T-helper 1 cell treated with Interleukin-12 subunit alpha and Interleukin-12 subunit beta and Interleukin-4 antibody, amounts not matched to agents 30 μg/mL and 1 μg/mL, for 36 hours (primary cell): ENCODE data around the gene APOE.
"Not testable (repeated sequence)": the region's sequence is repeated elsewhere in the genome, so short reads cannot be mapped to it uniquely, and the experiment has no call there.

Source experiments
- H3K27ac Mint-ChIP-seq: one replicate; pipeline ENCODE4 v1.8.0; 2021; ENCODE audit warnings: mild to moderate bottlenecking, mixed read lengths
- H3K27me3 Mint-ChIP-seq: one replicate; pipeline ENCODE4 v1.8.0; 2021; ENCODE audit warnings: low read depth, mixed read lengths
- H3K36me3 Mint-ChIP-seq: one replicate; pipeline ENCODE4 v1.8.0; 2021; ENCODE audit warnings: low read depth, mixed read lengths
- H3K4me1 Mint-ChIP-seq: one replicate; pipeline ENCODE4 v1.8.0; 2021; ENCODE audit warnings: low read depth, mixed read lengths
- H3K4me3 Mint-ChIP-seq: one replicate; pipeline ENCODE4 v1.8.0; 2021; ENCODE audit warnings: mild to moderate bottlenecking, moderate library complexity, mixed read lengths
- H3K9me3 Mint-ChIP-seq: one replicate; pipeline ENCODE4 v1.8.0; 2021; ENCODE audit warnings: mixed read lengths

APOE gene

DNA sequence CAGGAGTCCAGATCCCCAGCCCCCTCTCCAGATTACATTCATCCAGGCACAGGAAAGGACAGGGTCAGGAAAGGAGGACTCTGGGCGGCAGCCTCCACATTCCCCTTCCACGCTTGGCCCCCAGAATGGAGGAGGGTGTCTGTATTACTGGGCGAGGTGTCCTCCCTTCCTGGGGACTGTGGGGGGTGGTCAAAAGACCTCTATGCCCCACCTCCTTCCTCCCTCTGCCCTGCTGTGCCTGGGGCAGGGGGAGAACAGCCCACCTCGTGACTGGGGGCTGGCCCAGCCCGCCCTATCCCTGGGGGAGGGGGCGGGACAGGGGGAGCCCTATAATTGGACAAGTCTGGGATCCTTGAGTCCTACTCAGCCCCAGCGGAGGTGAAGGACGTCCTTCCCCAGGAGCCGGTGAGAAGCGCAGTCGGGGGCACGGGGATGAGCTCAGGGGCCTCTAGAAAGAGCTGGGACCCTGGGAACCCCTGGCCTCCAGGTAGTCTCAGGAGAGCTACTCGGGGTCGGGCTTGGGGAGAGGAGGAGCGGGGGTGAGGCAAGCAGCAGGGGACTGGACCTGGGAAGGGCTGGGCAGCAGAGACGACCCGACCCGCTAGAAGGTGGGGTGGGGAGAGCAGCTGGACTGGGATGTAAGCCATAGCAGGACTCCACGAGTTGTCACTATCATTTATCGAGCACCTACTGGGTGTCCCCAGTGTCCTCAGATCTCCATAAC lies at the start of gene APOE:
Gene APOE (plus strand): TSS at position 360 of the 724 bp plus-strand sequence. CDS start 829 bp downstream, outside the sequence.
- Mint-ChIP-seq H3K27ac (no peak within 1 kb of the TSS), H3K9me3 (no peaks in the 10 kb centered on the region), H3K4me3 (peak within 1 kb of the TSS; percentile 27), H3K4me1 (peaks cover 7% of the 10 kb centered on the region), H3K36me3 (peaks cover 8% of the 10 kb centered on the region), H3K27me3 (peaks cover 16% of the 10 kb centered on the region)

DNA sequence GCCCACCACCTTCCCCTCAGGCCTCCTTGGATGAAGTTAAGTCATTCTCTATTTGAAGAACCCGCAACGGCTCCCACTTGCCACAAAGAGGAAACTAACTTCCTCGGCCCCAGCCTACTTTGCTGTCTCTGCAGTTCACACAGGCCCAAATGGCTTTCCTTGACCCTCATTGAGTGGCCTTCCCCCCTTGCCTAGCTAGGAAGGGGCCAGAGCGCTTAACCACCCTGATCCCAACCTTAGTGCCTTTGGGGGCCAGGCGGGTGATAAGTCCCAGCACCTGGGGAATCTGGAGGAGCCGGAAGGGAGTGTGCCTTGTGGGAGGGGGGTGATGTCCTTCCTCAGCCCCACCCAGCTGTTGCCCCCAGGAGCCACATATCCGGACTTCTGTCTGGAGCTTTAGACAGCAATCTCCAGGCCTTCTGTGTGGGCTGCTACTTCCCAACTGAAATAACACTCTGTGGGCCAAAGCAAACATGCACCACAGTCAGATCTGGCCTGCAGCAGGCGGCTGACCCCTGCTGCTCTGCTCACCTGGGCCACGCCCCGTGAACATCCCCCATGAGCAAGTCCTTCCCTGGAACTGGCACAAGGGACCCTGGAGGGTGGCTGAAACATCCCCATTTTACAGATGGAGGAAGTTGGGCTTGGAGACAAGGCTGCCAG lies 49.0 kb upstream of the APOE start:
- Mint-ChIP-seq H3K4me3 (no peak overlapping the region), H3K9me3 (no peaks in the 10 kb centered on the region), H3K27me3 (no peaks in the 10 kb centered on the region), H3K4me1 (peaks cover 3% of the 10 kb centered on the region), H3K36me3 (no peaks in the 10 kb centered on the region), H3K27ac (no peak overlapping the region)

DNA sequence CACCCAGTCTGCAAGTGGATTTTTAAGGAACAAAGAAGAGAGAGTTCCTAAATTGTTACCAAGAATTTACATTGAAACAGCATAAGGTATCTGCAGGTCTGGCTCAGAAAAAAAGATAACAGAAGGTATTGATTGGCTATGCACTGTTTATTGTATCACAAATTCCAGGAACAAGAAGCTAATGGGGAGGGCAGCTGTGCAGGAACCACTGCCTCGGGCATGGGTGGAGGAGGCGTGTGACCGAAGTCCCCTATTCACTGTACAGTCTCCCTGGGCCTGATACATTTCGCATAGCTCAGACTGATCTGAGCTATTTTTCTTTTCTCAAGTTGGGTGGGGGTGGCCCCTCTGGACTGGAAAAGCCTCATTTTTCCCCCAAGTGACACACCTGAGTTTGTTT lies 47.8 kb upstream of the APOE start:
- no peaks in the 10 kb centered on the region for H3K9me3 Mint-ChIP-seq
- no peaks in the 10 kb centered on the region for H3K36me3 Mint-ChIP-seq
- H3K4me1 Mint-ChIP-seq = peaks cover 3% of the 10 kb centered on the region
- no peak overlapping the region for H3K27ac Mint-ChIP-seq
- no peaks in the 10 kb centered on the region for H3K27me3 Mint-ChIP-seq
- no peak overlapping the region for H3K4me3 Mint-ChIP-seq

DNA sequence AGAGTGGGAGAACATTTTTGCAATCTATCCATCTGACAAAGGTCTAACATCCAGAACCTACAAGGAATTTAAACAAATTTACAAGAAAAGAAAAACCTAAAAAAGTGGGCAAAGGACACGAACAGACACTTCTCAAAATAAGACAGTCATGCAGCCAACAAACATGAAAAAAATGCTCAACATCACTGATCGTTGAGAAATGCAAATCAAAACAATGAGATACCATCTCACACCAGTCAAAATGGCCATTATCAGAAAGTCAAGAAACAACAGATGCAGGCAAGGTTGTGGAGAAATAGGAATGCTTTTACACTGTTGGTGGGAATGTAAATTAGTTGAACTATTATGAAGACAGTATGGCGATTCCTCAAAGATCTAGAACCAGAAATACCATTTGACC lies 44.0 kb upstream of the APOE start:
- not testable (repeated sequence) for H3K4me3 Mint-ChIP-seq, H3K27me3 Mint-ChIP-seq, H3K27ac Mint-ChIP-seq, H3K36me3 Mint-ChIP-seq, H3K4me1 Mint-ChIP-seq, H3K9me3 Mint-ChIP-seq

DNA sequence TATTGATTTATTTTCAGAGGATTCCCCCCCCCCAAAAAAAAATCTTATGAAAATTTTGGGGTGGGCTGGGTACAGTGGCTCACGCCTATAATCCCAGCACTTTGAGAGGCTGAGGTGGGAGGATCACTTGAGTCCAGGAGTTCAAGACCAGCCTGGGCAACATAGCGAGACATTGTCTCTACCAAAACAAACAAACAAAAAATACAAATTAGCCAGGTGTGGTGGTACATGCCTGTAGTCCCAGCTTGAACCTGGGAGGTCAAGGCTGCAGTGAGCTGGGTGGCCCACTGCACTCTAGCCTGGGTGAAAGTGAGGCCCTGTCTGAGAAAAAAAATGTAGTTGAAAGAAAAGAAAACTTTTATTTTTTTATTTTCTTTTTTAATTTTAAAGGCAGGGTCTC lies 41.6 kb upstream of the APOE start:
- H3K27ac Mint-ChIP-seq = no peak overlapping the region
- no peaks in the 10 kb centered on the region for H3K9me3 Mint-ChIP-seq
- no peaks in the 10 kb centered on the region for H3K36me3 Mint-ChIP-seq
- no peaks in the 10 kb centered on the region for H3K4me1 Mint-ChIP-seq
- H3K4me3 Mint-ChIP-seq = no peak overlapping the region
- H3K27me3 Mint-ChIP-seq = no peaks in the 10 kb centered on the region

DNA sequence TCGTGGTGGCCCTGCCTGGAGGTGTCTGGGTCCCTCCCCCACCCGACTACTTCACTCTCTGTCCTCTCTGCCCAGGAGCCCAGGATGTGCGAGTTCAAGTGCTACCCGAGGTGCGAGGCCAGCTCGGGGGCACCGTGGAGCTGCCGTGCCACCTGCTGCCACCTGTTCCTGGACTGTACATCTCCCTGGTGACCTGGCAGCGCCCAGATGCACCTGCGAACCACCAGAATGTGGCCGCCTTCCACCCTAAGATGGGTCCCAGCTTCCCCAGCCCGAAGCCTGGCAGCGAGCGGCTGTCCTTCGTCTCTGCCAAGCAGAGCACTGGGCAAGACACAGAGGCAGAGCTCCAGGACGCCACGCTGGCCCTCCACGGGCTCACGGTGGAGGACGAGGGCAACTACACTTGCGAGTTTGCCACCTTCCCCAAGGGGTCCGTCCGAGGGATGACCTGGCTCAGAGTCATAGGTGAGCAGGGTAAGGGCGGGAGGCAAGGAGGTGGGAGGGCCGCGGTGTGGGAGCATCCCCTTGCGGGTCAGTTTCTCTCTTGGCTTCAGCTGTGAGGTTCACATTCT lies 40.3 kb upstream of the APOE start:
- no peak overlapping the region for H3K4me3 Mint-ChIP-seq
- no peaks in the 10 kb centered on the region for H3K4me1 Mint-ChIP-seq
- H3K9me3 Mint-ChIP-seq = no peaks in the 10 kb centered on the region
- no peaks in the 10 kb centered on the region for H3K27me3 Mint-ChIP-seq
- no peaks in the 10 kb centered on the region for H3K36me3 Mint-ChIP-seq
- H3K27ac Mint-ChIP-seq = no peak overlapping the region

DNA sequence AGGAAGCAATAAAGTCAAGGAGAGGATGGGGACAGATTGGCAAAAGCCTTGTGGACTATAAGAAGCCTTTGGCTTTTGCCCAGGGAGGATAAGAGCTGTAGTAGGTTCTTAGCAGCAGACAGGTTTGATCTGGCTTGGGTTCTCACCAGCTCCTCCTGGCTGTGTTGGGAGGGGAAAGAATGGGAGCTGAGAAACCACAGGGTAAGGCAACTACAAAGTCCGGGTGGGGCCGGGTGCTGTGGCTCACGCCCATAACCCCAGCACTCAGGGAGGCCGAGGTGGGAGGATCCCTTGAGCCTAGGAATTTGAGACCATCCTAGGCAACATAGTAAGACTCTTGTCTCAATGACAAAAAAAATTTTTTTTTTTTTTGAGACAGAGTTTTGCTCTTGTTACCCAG lies 38.9 kb upstream of the APOE start:
- Mint-ChIP-seq H3K4me3 (no peak overlapping the region), H3K27ac (no peak overlapping the region)

DNA sequence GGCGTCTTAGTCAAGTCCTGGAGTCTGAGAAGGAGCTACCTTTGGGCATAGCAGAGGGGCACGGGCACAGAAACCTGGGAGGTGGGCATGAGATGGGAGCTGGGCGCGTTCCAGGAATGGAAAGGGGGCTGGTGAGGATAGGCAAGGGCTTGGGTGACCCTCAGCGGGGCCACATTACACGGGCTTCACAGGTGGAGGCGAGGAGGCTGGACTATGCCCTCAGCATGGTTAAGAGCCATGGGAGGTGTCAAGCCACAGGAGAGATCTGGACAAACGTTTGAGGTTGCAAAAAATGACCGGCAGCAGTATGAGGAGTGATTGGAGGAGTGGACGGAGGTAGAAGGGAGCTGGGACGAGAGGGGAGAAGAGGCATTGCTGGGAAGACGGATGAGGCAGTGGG lies 38.0 kb upstream of the APOE start:
- Mint-ChIP-seq H3K36me3 (no peaks in the 10 kb centered on the region), H3K4me3 (no peak overlapping the region), H3K4me1 (no peaks in the 10 kb centered on the region), H3K27ac (no peak overlapping the region), H3K9me3 (no peaks in the 10 kb centered on the region), H3K27me3 (no peaks in the 10 kb centered on the region)

More for the DNA sequence above, 38.9 kb upstream of the APOE start:
- Mint-ChIP-seq H3K4me1 (no peaks in the 10 kb centered on the region), H3K27me3 (no peaks in the 10 kb centered on the region), H3K36me3 (no peaks in the 10 kb centered on the region), H3K9me3 (no peaks in the 10 kb centered on the region)

DNA sequence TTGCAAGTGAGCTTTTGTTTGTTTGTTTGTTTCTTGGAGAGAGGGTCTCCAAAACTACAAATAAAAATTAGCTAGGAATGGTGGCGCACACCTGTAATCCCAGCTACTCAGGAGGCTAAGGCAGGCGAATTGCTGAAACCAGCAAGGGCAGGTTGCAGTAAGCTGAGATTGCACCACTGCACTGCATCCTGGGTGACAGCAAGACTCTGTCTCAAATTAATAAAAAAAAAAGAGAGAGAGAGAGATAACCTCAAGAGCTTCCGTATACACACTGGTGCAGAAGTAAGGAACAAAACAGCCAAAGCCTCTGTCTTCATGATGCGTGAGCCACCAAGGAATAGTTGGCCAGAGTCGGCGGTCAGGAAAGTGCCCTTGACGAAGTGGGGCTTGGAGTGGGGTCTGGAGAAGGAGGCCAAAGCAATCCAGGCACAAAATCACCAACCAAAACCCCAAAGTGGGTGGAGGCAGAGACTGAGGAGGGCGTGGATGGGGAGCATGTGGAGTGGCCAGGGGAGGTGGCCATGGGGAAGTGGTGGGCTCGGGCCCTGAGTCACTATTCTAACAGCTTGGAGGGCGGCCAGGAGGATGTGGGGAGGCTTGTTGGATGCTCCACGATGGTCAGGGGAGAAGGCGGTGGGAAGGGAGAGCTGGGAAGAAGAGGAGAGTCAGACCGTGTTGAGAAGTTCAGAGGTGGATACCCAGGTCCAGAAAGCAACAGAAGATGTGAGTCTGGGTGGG lies 35.7 kb upstream of the APOE start:
- Mint-ChIP-seq H3K27ac (no peak overlapping the region), H3K4me1 (no peaks in the 10 kb centered on the region), H3K27me3 (no peaks in the 10 kb centered on the region), H3K36me3 (no peaks in the 10 kb centered on the region), H3K4me3 (no peak overlapping the region), H3K9me3 (no peaks in the 10 kb centered on the region)

DNA sequence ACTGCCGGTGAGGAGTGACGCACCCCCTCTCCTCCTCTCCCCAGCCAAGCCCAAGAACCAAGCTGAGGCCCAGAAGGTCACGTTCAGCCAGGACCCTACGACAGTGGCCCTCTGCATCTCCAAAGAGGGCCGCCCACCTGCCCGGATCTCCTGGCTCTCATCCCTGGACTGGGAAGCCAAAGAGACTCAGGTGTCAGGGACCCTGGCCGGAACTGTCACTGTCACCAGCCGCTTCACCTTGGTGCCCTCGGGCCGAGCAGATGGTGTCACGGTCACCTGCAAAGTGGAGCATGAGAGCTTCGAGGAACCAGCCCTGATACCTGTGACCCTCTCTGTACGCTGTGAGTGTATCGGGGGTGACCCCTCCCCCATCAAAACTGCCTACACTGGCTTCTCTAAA lies 33.8 kb upstream of the APOE start:
- Mint-ChIP-seq H3K36me3 (no peaks in the 10 kb centered on the region), H3K27ac (no peak overlapping the region), H3K4me1 (no peaks in the 10 kb centered on the region)

DNA sequence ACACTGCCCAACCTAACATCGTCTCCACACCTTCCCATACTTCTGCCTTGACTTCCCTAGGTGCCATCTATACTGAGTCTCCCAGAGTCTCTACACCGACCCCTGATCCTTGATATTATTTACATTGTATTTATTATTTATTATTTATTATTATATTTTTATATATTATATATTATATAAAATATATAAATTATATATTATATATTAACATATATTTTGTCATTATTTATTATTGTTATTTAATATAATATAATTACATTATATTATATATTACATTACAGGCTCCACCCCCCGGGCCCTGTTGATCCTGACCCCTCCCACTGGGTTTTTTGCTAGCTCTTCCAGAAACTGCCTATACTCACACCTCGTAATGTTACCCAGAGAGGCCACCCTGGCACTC lies 32.9 kb upstream of the APOE start:
- Mint-ChIP-seq H3K9me3 (no peaks in the 10 kb centered on the region), H3K27me3 (no peaks in the 10 kb centered on the region), H3K4me3 (no peak overlapping the region), H3K4me1 (no peaks in the 10 kb centered on the region), H3K36me3 (no peaks in the 10 kb centered on the region), H3K27ac (no peak overlapping the region)

More for the DNA sequence above, 33.8 kb upstream of the APOE start:
- Mint-ChIP-seq H3K4me3 (no peak overlapping the region), H3K9me3 (no peaks in the 10 kb centered on the region), H3K27me3 (no peaks in the 10 kb centered on the region)

DNA sequence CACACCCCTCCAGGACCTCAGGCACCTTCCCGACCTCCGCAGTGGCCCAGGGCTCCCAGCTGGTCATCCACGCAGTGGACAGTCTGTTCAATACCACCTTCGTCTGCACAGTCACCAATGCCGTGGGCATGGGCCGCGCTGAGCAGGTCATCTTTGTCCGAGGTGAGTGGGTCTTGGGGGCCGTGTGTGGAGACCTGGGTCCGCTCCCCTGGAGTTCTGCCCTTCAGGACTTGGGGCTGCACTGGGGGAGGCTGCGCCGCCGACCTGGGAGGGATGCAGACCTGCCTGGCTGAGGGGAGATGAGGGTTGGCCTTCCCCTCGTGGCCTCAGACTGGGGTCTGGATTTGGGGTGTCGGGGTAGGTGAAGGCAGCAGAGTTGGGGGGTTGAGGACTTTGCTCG lies 31.3 kb upstream of the APOE start:
- Mint-ChIP-seq H3K36me3 (no peaks in the 10 kb centered on the region), H3K9me3 (no peaks in the 10 kb centered on the region), H3K4me1 (no peaks in the 10 kb centered on the region), H3K4me3 (no peak overlapping the region), H3K27me3 (no peaks in the 10 kb centered on the region), H3K27ac (no peak overlapping the region)

DNA sequence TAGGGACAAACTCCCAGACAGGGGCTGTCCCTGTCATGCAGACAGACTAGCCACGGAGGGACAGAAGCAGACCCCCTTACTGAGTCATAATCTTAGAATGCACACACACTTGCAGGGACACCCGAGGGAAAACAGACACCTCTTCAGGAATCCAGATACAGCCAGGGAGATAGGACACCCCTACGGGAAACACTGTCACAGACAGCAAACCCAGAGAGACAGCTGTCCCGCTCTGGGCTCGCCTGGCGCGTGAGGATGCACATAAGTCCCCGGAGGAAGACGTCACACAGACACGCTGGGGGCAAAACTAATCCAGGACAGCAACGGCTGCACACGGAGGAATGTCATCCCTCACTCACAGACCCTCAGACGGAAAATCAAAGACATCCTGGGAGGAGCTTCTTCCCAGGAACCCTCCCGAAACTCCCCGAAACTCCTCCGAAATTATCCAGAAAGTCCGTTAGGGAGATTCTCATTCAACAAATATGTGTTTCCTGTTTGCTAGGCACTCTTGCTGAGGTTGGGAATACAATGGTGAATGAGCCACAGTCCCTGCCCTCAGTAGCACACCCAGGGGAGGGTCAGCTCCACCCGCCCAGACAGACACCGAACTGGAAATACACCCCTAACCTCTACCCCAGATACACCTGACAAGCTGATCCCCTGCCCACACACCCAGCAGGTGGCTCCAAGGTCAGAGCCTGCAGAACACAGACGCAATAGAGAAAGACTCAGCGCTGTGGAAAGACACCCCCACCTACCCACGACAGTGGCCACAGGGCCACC lies 29.7 kb upstream of the APOE start:
- Mint-ChIP-seq H3K36me3 (no peaks in the 10 kb centered on the region), H3K27ac (no peak overlapping the region), H3K4me3 (no peak overlapping the region), H3K27me3 (no peaks in the 10 kb centered on the region), H3K4me1 (no peaks in the 10 kb centered on the region), H3K9me3 (no peaks in the 10 kb centered on the region)

DNA sequence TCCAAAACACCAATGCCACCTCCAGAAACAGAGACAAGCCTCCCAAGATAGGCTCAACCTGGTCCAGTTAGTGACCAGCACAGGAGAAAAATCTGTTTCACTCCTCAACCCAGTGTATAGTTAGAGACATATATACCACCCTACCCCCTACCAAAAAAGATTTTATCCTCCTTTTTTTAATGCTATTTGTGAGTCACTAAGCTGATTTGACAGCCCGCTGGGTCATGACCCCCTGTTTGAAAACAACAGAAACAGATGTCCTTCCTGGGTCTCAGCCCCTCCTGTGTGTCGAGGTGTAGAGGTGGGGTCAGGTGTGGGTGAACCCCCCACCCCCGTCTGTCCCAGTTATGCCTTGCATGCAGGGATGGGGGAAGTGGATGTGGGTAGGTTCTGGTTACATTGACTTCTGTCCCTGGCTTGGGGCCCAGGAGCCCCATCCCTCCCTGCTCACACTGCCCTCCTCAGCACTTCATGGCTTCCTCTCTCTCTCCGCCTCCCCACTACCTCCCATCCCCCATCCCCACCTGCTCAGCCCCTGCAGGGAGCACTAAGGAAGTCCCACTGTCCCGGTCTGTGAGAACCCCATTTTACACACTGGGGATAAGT lies 28.6 kb upstream of the APOE start:
- Mint-ChIP-seq H3K27ac (no peak overlapping the region), H3K36me3 (no peaks in the 10 kb centered on the region), H3K27me3 (no peaks in the 10 kb centered on the region), H3K4me3 (no peak overlapping the region), H3K9me3 (no peaks in the 10 kb centered on the region), H3K4me1 (no peaks in the 10 kb centered on the region)
